Measurements from ENCODE around the gene PIGZ.

DNA sequence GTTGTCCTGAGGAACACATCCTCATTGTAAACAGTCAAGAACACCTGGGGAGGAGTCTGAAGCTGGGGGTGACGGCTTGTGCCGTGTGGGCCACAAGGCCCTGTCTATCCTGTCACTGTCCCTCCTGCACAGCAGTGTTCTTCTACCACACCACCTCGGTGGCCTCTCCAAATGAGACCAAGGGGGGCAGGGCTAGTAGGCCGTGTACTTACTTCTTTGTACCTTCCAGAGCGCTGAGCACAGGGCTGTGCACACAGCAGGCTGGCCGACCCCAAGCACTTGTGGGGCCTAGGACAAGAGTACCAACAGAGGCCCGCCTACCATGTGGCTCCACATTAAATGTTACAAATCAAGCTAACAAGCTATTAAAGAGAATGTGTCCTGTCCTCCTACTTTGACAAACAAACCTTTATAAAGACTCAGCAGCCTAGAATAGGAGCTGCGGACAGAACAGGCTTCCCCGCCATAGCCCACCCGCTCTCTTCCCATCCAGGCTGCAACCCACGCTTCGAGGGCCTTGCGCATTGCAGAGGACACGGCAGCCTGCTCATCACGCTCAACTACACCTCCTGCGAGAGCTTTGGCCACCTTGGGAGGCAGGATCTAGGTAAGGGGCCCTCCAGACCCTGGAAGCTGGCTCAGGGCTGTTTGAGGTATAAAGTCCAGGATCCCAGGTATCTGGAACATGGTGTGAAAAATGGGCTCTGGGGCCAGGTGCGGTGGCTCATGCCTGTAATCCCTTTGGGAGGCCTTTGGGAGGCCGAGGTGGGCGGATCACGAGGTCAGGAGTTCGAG is 30.5 kb upstream of the PIGZ start:
- TF ChIP-seq, protein P1, sequence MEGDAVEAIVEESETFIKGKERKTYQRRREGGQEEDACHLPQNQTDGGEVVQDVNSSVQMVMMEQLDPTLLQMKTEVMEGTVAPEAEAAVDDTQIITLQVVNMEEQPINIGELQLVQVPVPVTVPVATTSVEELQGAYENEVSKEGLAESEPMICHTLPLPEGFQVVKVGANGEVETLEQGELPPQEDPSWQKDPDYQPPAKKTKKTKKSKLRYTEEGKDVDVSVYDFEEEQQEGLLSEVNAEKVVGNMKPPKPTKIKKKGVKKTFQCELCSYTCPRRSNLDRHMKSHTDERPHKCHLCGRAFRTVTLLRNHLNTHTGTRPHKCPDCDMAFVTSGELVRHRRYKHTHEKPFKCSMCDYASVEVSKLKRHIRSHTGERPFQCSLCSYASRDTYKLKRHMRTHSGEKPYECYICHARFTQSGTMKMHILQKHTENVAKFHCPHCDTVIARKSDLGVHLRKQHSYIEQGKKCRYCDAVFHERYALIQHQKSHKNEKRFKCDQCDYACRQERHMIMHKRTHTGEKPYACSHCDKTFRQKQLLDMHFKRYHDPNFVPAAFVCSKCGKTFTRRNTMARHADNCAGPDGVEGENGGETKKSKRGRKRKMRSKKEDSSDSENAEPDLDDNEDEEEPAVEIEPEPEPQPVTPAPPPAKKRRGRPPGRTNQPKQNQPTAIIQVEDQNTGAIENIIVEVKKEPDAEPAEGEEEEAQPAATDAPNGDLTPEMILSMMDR (IDR thresholded peaks at IDR 0.05), result no peak
- TF ChIP-seq EP300 (IDR thresholded peaks at IDR 0.05) (no peak), POLR2A (IDR thresholded peaks at IDR 0.05) (no peak), POLR2AphosphoS5 (IDR thresholded peaks at IDR 0.05) (no peak)
